NCI-H2029 treated with DMSO at 0.1 percent for 48 hours (cell line): ENCODE results near the gene NDE1.

Experiments used
- DNase-seq: peaks from one replicate; lab custom pipeline; 2025; lab: John Stamatoyannopoulos, UW

NDE1 gene

GRCh38 chr16:15739464-15739863, 89.4 kb downstream of the NDE1 start:
- DNase-seq = no peak

GRCh38 chr16:15739950-15740349, 89.9 kb downstream of the NDE1 start:
- DNase-seq = no peak

GRCh38 chr16:15741207-15741871, 91.3 kb downstream of the NDE1 start:
- no peak for DNase-seq

GRCh38 chr16:15742716-15743115, 92.7 kb downstream of the NDE1 start:
- no peak for DNase-seq

GRCh38 chr16:15743657-15744056, 93.6 kb downstream of the NDE1 start:
- DNase-seq = no peak

GRCh38 chr16:15746332-15746731, 96.3 kb downstream of the NDE1 start:
- no peak for DNase-seq

- no peak for DNase-seq
Observed at GRCh38 chr16:15747937-15748336, 97.9 kb downstream of the NDE1 start.

- no peak for DNase-seq
Observed at GRCh38 chr16:15748654-15749053, 98.6 kb downstream of the NDE1 start.

- DNase-seq = no peak
Observed at GRCh38 chr16:15749371-15749770, 99.3 kb downstream of the NDE1 start.

- DNase-seq = no peak
Observed at GRCh38 chr16:15749985-15750384, 99.9 kb downstream of the NDE1 start.

- no peak for DNase-seq
Observed at GRCh38 chr16:15751940-15752339, 101.9 kb downstream of the NDE1 start.

- no peak for DNase-seq
Observed at GRCh38 chr16:15752717-15753488, 102.9 kb downstream of the NDE1 start.

GRCh38 chr16:15754821-15755534, 104.9 kb downstream of the NDE1 start:
- no peak for DNase-seq

GRCh38 chr16:15757077-15757386, 107.0 kb downstream of the NDE1 start:
- no peak for DNase-seq

GRCh38 chr16:15757630-15758251, 107.7 kb downstream of the NDE1 start:
- DNase-seq = no peak

GRCh38 chr16:15759070-15759469, 109.0 kb downstream of the NDE1 start:
- DNase-seq = no peak

GRCh38 chr16:15760129-15760528, 110.1 kb downstream of the NDE1 start:
- DNase-seq = no peak

- no peak for DNase-seq
Observed at GRCh38 chr16:15764112-15764511, 114.1 kb downstream of the NDE1 start.

GRCh38 chr16:15765116-15765515, 115.1 kb downstream of the NDE1 start:
- no peak for DNase-seq

- peak; percentile 14 for DNase-seq
Observed at GRCh38 chr16:15765880-15766279, 115.8 kb downstream of the NDE1 start.

- DNase-seq = no peak
Observed at GRCh38 chr16:15766918-15767317, 116.9 kb downstream of the NDE1 start.

GRCh38 chr16:15768201-15768600, 118.2 kb downstream of the NDE1 start:
- DNase-seq = no peak

GRCh38 chr16:15769239-15769638, 119.2 kb downstream of the NDE1 start:
- no peak for DNase-seq
